Heart left ventricle (tissue), 16 donors: Measurements from ENCODE around the gene SNX8. TPM values are rescaled to one million over a fixed set of nuclear protein-coding genes. Genes with fewer than 3 reads are reported as not detected.

Experiments used
- ATAC-seq, 4 donors: fragments of 200-7000 bp; cut with Tn5 transposase; one replicate each; pipeline ENCODE4 v1.9.1; 2020 to 2022; ENCODE audit warnings: moderate library complexity in 4 of 4, mild to moderate bottlenecking in 3 of 4, moderate number of reproducible peaks in 1 of 4
- DNase-seq, 5 donors: peaks; one replicate each; pipeline ENCODE4 v3.0.0-alpha.2; 2020
- H3K27ac ChIP-seq, 12 donors: fragments of 200-600 bp; sonication (generic) in 4 of 12; one replicate each; pipeline versions ENCODE4 v1.5.0 to v1.8.0; 2016 to 2022; ENCODE audit warnings: mild to moderate bottlenecking in 2 of 12
- H3K27me3 ChIP-seq, 9 donors: fragments of 200-600 bp; sonication (generic) in 2 of 9; one replicate each; pipeline versions ENCODE4 v1.5.1 to v1.8.0; 2016 to 2022; ENCODE audit warnings: mild to moderate bottlenecking in 3 of 9
- H3K36me3 ChIP-seq, 9 donors: fragments of 200-600 bp; sonication (generic) in 2 of 9; one replicate each; pipeline versions ENCODE4 v1.5.0 to v1.8.0; 2018 to 2022; ENCODE audit warnings: mild to moderate bottlenecking in 2 of 9
- H3K4me1 ChIP-seq, 12 donors: fragments of 200-600 bp; sonication (generic) in 4 of 12; one replicate each; pipeline versions ENCODE4 v1.5.0 to v1.8.0; 2016 to 2022; ENCODE audit warnings: mild to moderate bottlenecking in 3 of 12
- H3K4me3 ChIP-seq, 12 donors: fragments of 200-600 bp; sonication (generic) in 4 of 12; one replicate each; pipeline versions ENCODE4 v1.5.0 to v1.8.0; 2017 to 2022; ENCODE audit warnings: mild to moderate bottlenecking in 9 of 12, moderate library complexity in 4 of 12
- H3K9me3 ChIP-seq, 12 donors: fragments of 200-600 bp; sonication (generic) in 4 of 12; one replicate each; pipeline versions ENCODE4 v1.5.0 to v1.8.0; 2016 to 2022; ENCODE audit warnings: mild to moderate bottlenecking in 1 of 12
- POLR2A ChIP-seq, 2 donors: fragments of 450-650 bp; IDR thresholded peaks; one replicate each; pipeline ENCODE4 v1.6.1; 2017; ENCODE audit warnings: antibody characterized with exemption in 2 of 2, mild to moderate bottlenecking in 2 of 2, moderate library complexity in 2 of 2
- WGBS, 4 donors: extraction: QIAGEN DNeasy Blood & Tissue Kit in 2 of 4; methylation state at CpG; one replicate each; pipeline versions ENCODE4 v1.1.5 to v1.1.7; 2013 to 2018; 5-methylcytosine and 5-hydroxymethylcytosine counted together
- intact Hi-C, 10 donors: fragments of 100-400 bp; cut with DNase I; formaldehyde crosslinking; loops; one replicate each; pipeline versions ENCODE4 v1.11.1 to v1.14.2; 2022
- polyA plus RNA-seq, 2 donors: library from polyadenylated mRNA; stranded (reverse); fragments of 200-250 nt; gene quantifications; one replicate each; pipeline ENCODE4 v1.2.3, GENCODE V29; 2013
- total RNA-seq, 9 donors: library from RNA; depleted of rRNA in 2 of 9; stranded (reverse); fragments of >200 nt in 2 of 9; fragmentation: NEBNext Ultra II Directional in 3 of 9; extraction: Animal tissue kit (Norgen Biotek cat#: 25700) in 3 of 9; gene quantifications; one replicate each; pipeline versions ENCODE4 v1.1.0 to v1.2.4, GENCODE V29; 2016 to 2023
- TF ChIP-seq, protein P1 (sequence below), 12 donors: fragments of 200-600 bp; sonication (generic) in 4 of 12; IDR thresholded peaks; one replicate each; pipeline versions ENCODE4 v1.5.0 to v1.8.0; 2018 to 2022; ENCODE audit warnings: antibody characterized with exemption in 12 of 12, mild to moderate bottlenecking in 5 of 12
- donor health status: ischemic (EF 13 %, LVEDD 7.1; RV severe dilation, severe dysfunction).
- donor health status: healthy with polysubstance abuse.
- donor health status: DM: no; HTN: yes; CAD: no.
- donor health status: DM: no; HTN: no; CAD: no.
- donor health status: ischemic (EF 25% LVEDD 6.9; RV normal size, moderate dysfunction).
- donor health status: ischemic (EF 25% LVEDD 5.7; RV mildly dilated, moderate dysfunction).
- donor health status: healthy.
- donor health status: DM: yes; HTN: yes; CAD: no.
- donor health status: ischemic (EF 35%, LVEDD 5.7; RV mildly dilated, moderate dysfunction).
- donor health status: nonischemic (EF 11% LVEDD 7.7; RV severe dilation, severe dysfunction).
- donor health status: DM: yes; HTN: yes; CAD: no.
- donor health status: PGD.
- donor health status: ischemic (EF 29% LVEDD 5.4; RV normal size, mild dysfunction).
- donor health status: nonischemic (EF 23%, LVEDD 6.1; RV moderate dilation, normal function).

SNX8 gene
- total and polyA plus RNA-seq, 11 donors: 5.4 to 44.6 (median 19.4) TPM

- 80 to 87% (median 83%) methylated on average over 7 of the region's 7 CpGs for WGBS, 4 donors
- no peak overlapping the region for H3K4me3 ChIP-seq
- peak overlapping the region in 2 of 12 donors; percentile 14 to 88 for H3K27ac ChIP-seq
- DNase-seq (peak in 1 of 5 donors; percentile 30), ATAC-seq (peak in 3 of 4 donors; percentile 22 to 65 (median 49))
- intact Hi-C loops: no loop called here
- H3K9me3 ChIP-seq: no peaks in the 10 kb centered on the region
- peaks cover 0 to 21% (median 0%) of the 10 kb centered on the region in 12 donors for H3K4me1 ChIP-seq
- TF ChIP-seq, protein P1, sequence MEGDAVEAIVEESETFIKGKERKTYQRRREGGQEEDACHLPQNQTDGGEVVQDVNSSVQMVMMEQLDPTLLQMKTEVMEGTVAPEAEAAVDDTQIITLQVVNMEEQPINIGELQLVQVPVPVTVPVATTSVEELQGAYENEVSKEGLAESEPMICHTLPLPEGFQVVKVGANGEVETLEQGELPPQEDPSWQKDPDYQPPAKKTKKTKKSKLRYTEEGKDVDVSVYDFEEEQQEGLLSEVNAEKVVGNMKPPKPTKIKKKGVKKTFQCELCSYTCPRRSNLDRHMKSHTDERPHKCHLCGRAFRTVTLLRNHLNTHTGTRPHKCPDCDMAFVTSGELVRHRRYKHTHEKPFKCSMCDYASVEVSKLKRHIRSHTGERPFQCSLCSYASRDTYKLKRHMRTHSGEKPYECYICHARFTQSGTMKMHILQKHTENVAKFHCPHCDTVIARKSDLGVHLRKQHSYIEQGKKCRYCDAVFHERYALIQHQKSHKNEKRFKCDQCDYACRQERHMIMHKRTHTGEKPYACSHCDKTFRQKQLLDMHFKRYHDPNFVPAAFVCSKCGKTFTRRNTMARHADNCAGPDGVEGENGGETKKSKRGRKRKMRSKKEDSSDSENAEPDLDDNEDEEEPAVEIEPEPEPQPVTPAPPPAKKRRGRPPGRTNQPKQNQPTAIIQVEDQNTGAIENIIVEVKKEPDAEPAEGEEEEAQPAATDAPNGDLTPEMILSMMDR (IDR thresholded peaks at IDR 0.05): no peak
- no peak for TF ChIP-seq POLR2A (IDR thresholded peaks at IDR 0.05)
- no peaks in the 10 kb centered on the region for H3K27me3 ChIP-seq
- no peaks in the 10 kb centered on the region for H3K36me3 ChIP-seq
These were observed 12.7 kb upstream of the SNX8 start for GRCh38 chr7:2326951-2327350.

DNA sequence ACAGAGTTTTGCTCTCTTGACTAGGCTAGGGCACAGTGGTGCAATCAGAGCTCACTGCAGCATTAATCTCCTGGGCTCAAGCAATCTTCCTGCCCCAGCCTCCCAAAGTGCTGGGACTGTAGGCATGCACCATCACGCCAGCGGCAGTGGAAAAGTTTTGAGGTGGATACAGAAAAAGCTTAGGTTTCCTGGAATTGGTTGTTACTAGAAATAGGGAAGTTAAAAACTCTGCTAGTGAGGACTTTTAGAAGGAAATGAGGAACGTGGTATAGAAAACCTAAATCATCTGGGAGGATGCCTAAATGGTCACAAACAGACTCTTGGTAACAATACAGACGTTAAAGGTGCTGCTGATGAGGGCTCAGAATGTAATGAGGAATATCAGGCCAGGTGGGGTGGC, 10.9 kb upstream of the SNX8 start:
- H3K4me3 ChIP-seq: no peak overlapping the region
- no peaks in the 10 kb centered on the region for H3K36me3 ChIP-seq
- ATAC-seq (peak in 1 of 4 donors; percentile 34), DNase-seq (no peak)
- TF ChIP-seq, protein P1 (IDR thresholded peaks at IDR 0.05): no peak
- TF ChIP-seq POLR2A (IDR thresholded peaks at IDR 0.05): no peak
- intact Hi-C loops: no loop called here
- H3K27ac ChIP-seq: peak overlapping the region in 3 of 12 donors; percentile 12 to 88 (median 37)
- H3K9me3 ChIP-seq: no peaks in the 10 kb centered on the region
- no peaks in the 10 kb centered on the region for H3K27me3 ChIP-seq
- peaks cover 0 to 21% (median 0%) of the 10 kb centered on the region in 12 donors for H3K4me1 ChIP-seq
- 52 to 60% (median 58%) methylated on average over 4 of the region's 4 CpGs for WGBS, 4 donors

DNA sequence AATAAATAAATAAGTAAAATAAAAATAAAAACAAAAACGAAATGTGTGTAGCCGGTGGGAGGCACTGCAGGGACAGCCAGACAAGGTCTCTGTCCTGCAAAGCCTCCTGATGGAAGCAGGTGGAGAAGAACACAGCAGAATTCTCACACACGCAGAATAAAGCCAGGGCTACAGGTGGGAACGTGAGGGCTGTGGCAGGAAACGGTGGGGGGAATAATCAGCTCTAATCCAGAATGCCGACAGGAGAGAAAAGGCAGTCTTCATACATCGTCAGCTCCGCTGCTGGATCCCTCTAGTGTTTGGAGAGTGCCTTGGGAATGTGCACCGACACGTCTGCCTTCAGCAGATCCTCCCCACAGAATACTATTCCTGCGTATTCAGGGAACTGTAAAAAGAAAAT, 6.8 kb upstream of the SNX8 start:
- DNase-seq (no peak), ATAC-seq (no peak)
- 45 to 55% (median 49%) methylated on average over 11 of the region's 11 CpGs for WGBS, 4 donors
- intact Hi-C loops: no loop called here
- H3K27me3 ChIP-seq: no peaks in the 10 kb centered on the region
- no peak for TF ChIP-seq POLR2A (IDR thresholded peaks at IDR 0.05)
- TF ChIP-seq, protein P1 (IDR thresholded peaks at IDR 0.05): peak in 1 of 12 donors; percentile 8
- H3K9me3 ChIP-seq: no peaks in the 10 kb centered on the region
- no peak overlapping the region for H3K27ac ChIP-seq
- no peaks in the 10 kb centered on the region for H3K36me3 ChIP-seq
- peaks cover 0 to 21% (median 0%) of the 10 kb centered on the region in 12 donors for H3K4me1 ChIP-seq
- H3K4me3 ChIP-seq: no peak overlapping the region

DNA sequence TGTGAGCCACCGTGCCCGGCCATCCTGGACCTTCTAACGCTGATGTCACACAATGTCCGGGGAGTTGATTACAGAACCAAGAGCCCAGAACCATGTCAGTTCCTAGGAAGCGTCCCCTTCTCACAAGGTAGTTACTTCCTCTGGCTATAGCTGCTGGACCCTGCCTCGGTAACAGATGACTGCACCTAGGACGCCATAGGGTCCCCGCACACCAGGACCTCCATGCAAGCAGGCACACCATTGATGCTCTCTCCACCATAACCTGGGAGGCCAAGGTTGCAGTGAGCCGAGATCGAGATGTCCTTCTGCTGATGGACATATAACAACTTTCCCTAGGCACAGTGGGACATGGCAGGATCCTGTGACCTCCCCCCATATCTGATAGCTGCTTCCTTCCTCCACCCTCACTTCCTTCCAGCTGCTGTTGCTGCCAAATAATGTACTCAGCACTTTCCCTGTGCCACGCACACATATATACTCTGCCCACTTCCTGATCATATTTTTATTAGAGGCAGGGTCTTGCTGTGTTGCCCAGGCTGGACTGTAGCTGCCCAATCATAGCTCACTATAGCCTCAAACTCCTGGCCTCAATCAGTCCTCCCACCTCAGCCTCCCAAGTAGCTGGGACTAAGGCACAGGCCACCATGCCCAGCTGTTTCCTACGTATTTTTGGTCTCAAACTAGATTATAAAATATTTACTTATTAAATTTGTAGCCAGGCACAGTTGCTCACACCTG, 3.5 kb upstream of the SNX8 start:
- no peak for DNase-seq
- no peaks in the 10 kb centered on the region for H3K9me3 ChIP-seq
- peaks cover 0 to 19% (median 5%) of the 10 kb centered on the region in 12 donors for H3K4me1 ChIP-seq
- ATAC-seq: no peak
- intact Hi-C loops: loop anchor here in 2 of 10 donors (10.0 kb wide), 1 partner anchor 73 kb away; the partner anchor contains the start of genes MRM2 (in 2 of the 2) and NUDT1 (in 2 of the 2)
- H3K27ac ChIP-seq: no peak overlapping the region
- H3K4me3 ChIP-seq: no peak overlapping the region
- H3K27me3 ChIP-seq: no peaks in the 10 kb centered on the region
- H3K36me3 ChIP-seq: no peaks in the 10 kb centered on the region
- 78 to 91% (median 82%) methylated on average over 12 of the region's 12 CpGs for WGBS, 4 donors
- TF ChIP-seq, protein P1 (IDR thresholded peaks at IDR 0.05): no peak
- TF ChIP-seq POLR2A (IDR thresholded peaks at IDR 0.05): no peak
